Body of pancreas (tissue), 4 donors: ENCODE results near the gene TPSAB1.

Experiments used
- POLR2A ChIP-seq, 3 donors: fragments of 450-650 bp; IDR thresholded peaks; one replicate each; pipeline ENCODE4 v1.6.1; 2016; ENCODE audit warnings: antibody characterized with exemption in 3 of 3, mild to moderate bottlenecking in 2 of 3
- TF ChIP-seq, protein P1 (sequence below), 7 experiments: fragments of 450-650 bp in 4 of 7; fragments of 200-600 bp in 3 of 7; sonication (generic) in 3 of 7; IDR thresholded peaks; one replicate each; pipeline ENCODE4 v1.5.1; 2016 to 2019; ENCODE audit warnings: antibody characterized with exemption in 7 of 7

DNA sequence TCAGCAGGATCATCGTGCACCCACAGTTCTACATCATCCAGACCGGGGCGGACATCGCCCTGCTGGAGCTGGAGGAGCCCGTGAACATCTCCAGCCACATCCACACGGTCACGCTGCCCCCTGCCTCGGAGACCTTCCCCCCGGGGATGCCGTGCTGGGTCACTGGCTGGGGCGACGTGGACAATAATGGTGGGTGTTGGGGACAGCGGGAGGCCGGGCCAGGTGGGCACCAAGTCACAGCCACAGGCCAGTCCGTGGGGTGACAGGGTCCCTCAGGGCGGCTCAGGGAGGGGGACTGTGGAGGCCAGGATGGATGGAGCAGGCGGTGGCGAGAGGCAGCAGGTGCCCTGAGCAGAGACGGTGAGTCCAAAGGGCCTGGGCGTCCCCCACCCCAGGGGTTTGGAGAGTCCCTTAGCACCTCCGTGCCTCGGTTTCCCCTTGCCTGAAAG lies 16.4 kb downstream of the TPSAB1 start:
- TF ChIP-seq, protein P1, sequence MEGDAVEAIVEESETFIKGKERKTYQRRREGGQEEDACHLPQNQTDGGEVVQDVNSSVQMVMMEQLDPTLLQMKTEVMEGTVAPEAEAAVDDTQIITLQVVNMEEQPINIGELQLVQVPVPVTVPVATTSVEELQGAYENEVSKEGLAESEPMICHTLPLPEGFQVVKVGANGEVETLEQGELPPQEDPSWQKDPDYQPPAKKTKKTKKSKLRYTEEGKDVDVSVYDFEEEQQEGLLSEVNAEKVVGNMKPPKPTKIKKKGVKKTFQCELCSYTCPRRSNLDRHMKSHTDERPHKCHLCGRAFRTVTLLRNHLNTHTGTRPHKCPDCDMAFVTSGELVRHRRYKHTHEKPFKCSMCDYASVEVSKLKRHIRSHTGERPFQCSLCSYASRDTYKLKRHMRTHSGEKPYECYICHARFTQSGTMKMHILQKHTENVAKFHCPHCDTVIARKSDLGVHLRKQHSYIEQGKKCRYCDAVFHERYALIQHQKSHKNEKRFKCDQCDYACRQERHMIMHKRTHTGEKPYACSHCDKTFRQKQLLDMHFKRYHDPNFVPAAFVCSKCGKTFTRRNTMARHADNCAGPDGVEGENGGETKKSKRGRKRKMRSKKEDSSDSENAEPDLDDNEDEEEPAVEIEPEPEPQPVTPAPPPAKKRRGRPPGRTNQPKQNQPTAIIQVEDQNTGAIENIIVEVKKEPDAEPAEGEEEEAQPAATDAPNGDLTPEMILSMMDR (IDR thresholded peaks at IDR 0.05) = no peak
- no peak for TF ChIP-seq POLR2A (IDR thresholded peaks at IDR 0.05)
